HG03575 (cell line): ENCODE data around the gene SCAMP5.

Experiments used
- ATAC-seq: cut with Tn5 transposase; IDR thresholded peaks from one replicate; pipeline ENCODE4 v1.9.1; 2021; ENCODE audit not compliant: unreplicated experiment, insufficient number of reproducible peaks, low FRiP score; ENCODE audit errors: extremely low read depth

SCAMP5 gene

GRCh38 chr15:74964794-74965193 lies 30.6 kb upstream of the SCAMP5 start:
- no peak for ATAC-seq

GRCh38 chr15:74967670-74968069 lies 27.7 kb upstream of the SCAMP5 start:
- no peak for ATAC-seq

GRCh38 chr15:74976159-74976558 lies 19.2 kb upstream of the SCAMP5 start:
- ATAC-seq, result no peak

GRCh38 chr15:74977599-74977998 lies 17.8 kb upstream of the SCAMP5 start:
- ATAC-seq, result no peak

GRCh38 chr15:74978077-74978476 lies 17.3 kb upstream of the SCAMP5 start:
- ATAC-seq, result no peak

GRCh38 chr15:74978503-74978902 lies 16.9 kb upstream of the SCAMP5 start:
- ATAC-seq, result no peak

- no peak for ATAC-seq
Measured at GRCh38 chr15:74982183-74982582, 13.2 kb upstream of the SCAMP5 start.

- no peak for ATAC-seq
Measured at GRCh38 chr15:74983725-74984231, 11.6 kb upstream of the SCAMP5 start.

- no peak for ATAC-seq
Measured at GRCh38 chr15:74988007-74988800, 7.2 kb upstream of the SCAMP5 start.

- no peak for ATAC-seq
Measured at GRCh38 chr15:74989527-74989926, 5.8 kb upstream of the SCAMP5 start.

GRCh38 chr15:74992619-74993018 lies 2.7 kb upstream of the SCAMP5 start:
- no peak for ATAC-seq

- ATAC-seq, result no peak
Measured at GRCh38 chr15:74994236-74994635, 1.1 kb upstream of the SCAMP5 start.

GRCh38 chr15:74994685-74995084 lies 678 bp upstream of the SCAMP5 start:
- no peak for ATAC-seq

GRCh38 chr15:74995779-74996765 lies 709 bp downstream of the SCAMP5 start:
- ATAC-seq, result no peak

- ATAC-seq, result no peak
Measured at GRCh38 chr15:74997141-74997540, 1.8 kb downstream of the SCAMP5 start.

GRCh38 chr15:74997543-74997942 lies 2.2 kb downstream of the SCAMP5 start:
- no peak for ATAC-seq

GRCh38 chr15:75001310-75001709 lies 5.9 kb downstream of the SCAMP5 start:
- no peak for ATAC-seq

GRCh38 chr15:75002398-75002797 lies 7.0 kb downstream of the SCAMP5 start:
- no peak for ATAC-seq

- ATAC-seq, result no peak
Measured at GRCh38 chr15:75007216-75007615, 11.9 kb downstream of the SCAMP5 start.

GRCh38 chr15:75008221-75008625 lies 12.9 kb downstream of the SCAMP5 start:
- ATAC-seq, result no peak
